ENCODE results near the gene DGAT2. TPM values are rescaled to one million over a fixed set of nuclear protein-coding genes. Genes with fewer than 3 reads are reported as not detected.
A peak's percentile ranks its signal among the peaks of the same experiment; 100 is the strongest.

DGAT2 gene
- total RNA-seq, 1 experiment from 2014 or later, result 1.6 TPM

- TF ChIP-seq ZNF532 (CRISPR knock-in tag; IDR thresholded peaks at IDR 0.05; ENCODE audit: borderline replicate concordance) (no peak), RORB (CRISPR knock-in tag; IDR thresholded peaks at IDR 0.05) (no peak), ZNF263 (CRISPR knock-in tag; IDR thresholded peaks at IDR 0.05; ENCODE audit: low read depth) (no peak)
- H3K27ac Mint-ChIP-seq, result peak overlapping the region; percentile 86
- peaks cover 3% of the 10 kb centered on the region for H3K27me3 Mint-ChIP-seq (ENCODE audit: low read depth)
- CTCF ChIA-PET, result interaction anchor here (1.2 to 3.6 kb wide), 4 partner anchors 10 to 647 kb away, joined by 3 to 16 read pairs (median 4); no protein-coding TSS in a partner anchor
- POLR2A ChIA-PET, result no interaction called here
- H3K4me3 Mint-ChIP-seq, result no peak overlapping the region
- DNase-seq (ENCODE audit: low spot score) (no peak), ATAC-seq (no peak)
- peaks cover 19% of the 10 kb centered on the region for H3K4me1 Mint-ChIP-seq
- no peaks in the 10 kb centered on the region for H3K36me3 Mint-ChIP-seq
- no peaks in the 10 kb centered on the region for H3K9me3 Mint-ChIP-seq
Observed at GRCh38 chr11:75813124-75813523, 44.5 kb downstream of the DGAT2 start.

- ATAC-seq (no peak), DNase-seq (ENCODE audit: low spot score) (no peak)
- POLR2A ChIA-PET, result no interaction called here
- 0 out of 2 replicates have a peak overlapping the region, but pooled peaks have one; percentile 30 for H3K27ac Mint-ChIP-seq
- H3K4me1 Mint-ChIP-seq, result peaks cover 19% of the 10 kb centered on the region
- H3K27me3 Mint-ChIP-seq (ENCODE audit: low read depth), result peaks cover 3% of the 10 kb centered on the region
- H3K9me3 Mint-ChIP-seq, result no peaks in the 10 kb centered on the region
- CTCF ChIA-PET, result interaction anchor here (1.0 to 3.6 kb wide), 5 partner anchors 10 to 647 kb away, joined by 3 to 16 read pairs (median 3); no protein-coding TSS in a partner anchor
- TF ChIP-seq AR (CRISPR knock-in tag; IDR thresholded peaks at IDR 0.05), result no peak
- no peak for TF ChIP-seq ZNF532 (CRISPR knock-in tag; IDR thresholded peaks at IDR 0.05; ENCODE audit: borderline replicate concordance)
- TF ChIP-seq ZSCAN18 (CRISPR knock-in tag; IDR thresholded peaks at IDR 0.05), result no peak
- H3K36me3 Mint-ChIP-seq, result no peaks in the 10 kb centered on the region
- H3K4me3 Mint-ChIP-seq, result no peak overlapping the region
Observed at GRCh38 chr11:75813622-75814039, 45.1 kb downstream of the DGAT2 start.

GRCh38 chr11:75814363-75814676, 45.7 kb downstream of the DGAT2 start:
- H3K4me1 Mint-ChIP-seq, result peaks cover 19% of the 10 kb centered on the region

More at GRCh38 chr11:75814363-75814676, 45.7 kb downstream of the DGAT2 start:
- ChIA-PET CTCF (interaction anchor here (0.8 to 3.6 kb wide), 10 partner anchors 11 to 394 kb away, joined by 3 to 16 read pairs (median 4); no protein-coding TSS in a partner anchor), POLR2A (interaction anchor here (0.6 kb wide), 1 partner anchor 66 kb away, joined by 4 read pairs; no protein-coding TSS in a partner anchor)
- H3K9me3 Mint-ChIP-seq, result no peaks in the 10 kb centered on the region
- TF ChIP-seq RELA (CRISPR knock-in tag; IDR thresholded peaks at IDR 0.05; ENCODE audit: borderline replicate concordance) (no peak), ZNF512 (CRISPR knock-in tag; IDR thresholded peaks at IDR 0.05; ENCODE audit: borderline replicate concordance) (no peak), FOXJ3 (CRISPR knock-in tag; IDR thresholded peaks at IDR 0.05; ENCODE audit: borderline replicate concordance) (no peak), ZNF532 (CRISPR knock-in tag; IDR thresholded peaks at IDR 0.05; ENCODE audit: borderline replicate concordance) (no peak)
- H3K36me3 Mint-ChIP-seq, result no peaks in the 10 kb centered on the region
- 0 out of 2 replicates have a peak overlapping the region, but pooled peaks have one; percentile 45 for H3K27ac Mint-ChIP-seq
- no peak for DNase-seq (ENCODE audit: low spot score)
- peak; percentile 12 for ATAC-seq
- peaks cover 3% of the 10 kb centered on the region for H3K27me3 Mint-ChIP-seq (ENCODE audit: low read depth)
- H3K4me3 Mint-ChIP-seq, result no peak overlapping the region

Data from WTC11 (cell line).